ENCODE results near the gene PIK3R2.

The PIK3R2 gene

GRCh38 chr19:18191640-18192062 is 38.7 kb downstream of the PIK3R2 start:
- H3K4me3 ChIP-seq (ENCODE audit: low read depth, low read length): peak overlapping the region; percentile 57
- no peak for TF ChIP-seq CTCF (IDR thresholded peaks at IDR 0.05; ENCODE audit: low read depth, low read length)

GRCh38 chr19:18192673-18193387 is 39.9 kb downstream of the PIK3R2 start, which contains the start of gene MPV17L2:
Gene MPV17L2, plus strand, starts transcription at chr19:18193218. Its CDS starts 64 bp downstream, at chr19:18193282.
- peaks cover 12% of the 10 kb centered on the region for H3K4me1 ChIP-seq
- H3K27me3 ChIP-seq: no peaks in the 10 kb centered on the region
- H3K9me3 ChIP-seq: no peaks in the 10 kb centered on the region
- peak; percentile 99 for DNase-seq
- no peak for TF ChIP-seq CTCF (IDR thresholded peaks at IDR 0.05; ENCODE audit: low read depth, low read length)
- H3K4me3 ChIP-seq (ENCODE audit: low read depth, low read length): peak within 1 kb of the TSS; percentile 83
- H3K36me3 ChIP-seq: peaks cover 3% of the 10 kb centered on the region; the same call in 1 of the 2 replicates

More at GRCh38 chr19:18191640-18192062, 38.7 kb downstream of the PIK3R2 start:
- Histone ChIP-seq H3K27me3 (no peaks in the 10 kb centered on the region), H3K4me1 (peaks cover 12% of the 10 kb centered on the region), H3K36me3 (0 out of 2 replicates have a peak, but pooled peaks cover 3% of the 10 kb centered on the region), H3K9me3 (no peaks in the 10 kb centered on the region)
- DNase-seq: no peak

- no peak for DNase-seq
Measured at GRCh38 chr19:18193388-18194180, 40.6 kb downstream of the PIK3R2 start.

GRCh38 chr19:18194181-18194530 is 41.2 kb downstream of the PIK3R2 start:
- no peak for TF ChIP-seq CTCF (IDR thresholded peaks at IDR 0.05; ENCODE audit: low read depth, low read length)
- DNase-seq: no peak
- Histone ChIP-seq H3K36me3 (peaks cover 12% of the 10 kb centered on the region), H3K9me3 (no peaks in the 10 kb centered on the region), H3K27me3 (no peaks in the 10 kb centered on the region), H3K4me1 (peaks cover 12% of the 10 kb centered on the region), H3K4me3 (ENCODE audit: low read depth, low read length) (peak overlapping the region; percentile 83)

More at GRCh38 chr19:18193388-18194180, 40.6 kb downstream of the PIK3R2 start:
- H3K27me3 ChIP-seq: no peaks in the 10 kb centered on the region
- peaks cover 10% of the 10 kb centered on the region for H3K36me3 ChIP-seq
- peak overlapping the region; percentile 83 for H3K4me3 ChIP-seq (ENCODE audit: low read depth, low read length)
- no peak; the same call in 1 of the 2 replicates for TF ChIP-seq CTCF (IDR thresholded peaks at IDR 0.05; ENCODE audit: low read depth, low read length)
- peaks cover 12% of the 10 kb centered on the region for H3K4me1 ChIP-seq
- no peaks in the 10 kb centered on the region for H3K9me3 ChIP-seq

- no peak for TF ChIP-seq CTCF (IDR thresholded peaks at IDR 0.05; ENCODE audit: low read depth, low read length)
- Histone ChIP-seq H3K4me3 (ENCODE audit: low read depth, low read length) (peak overlapping the region; percentile 83), H3K4me1 (peaks cover 12% of the 10 kb centered on the region), H3K9me3 (no peaks in the 10 kb centered on the region), H3K36me3 (peaks cover 15% of the 10 kb centered on the region), H3K27me3 (no peaks in the 10 kb centered on the region)
- DNase-seq: peak; percentile 78
Measured at GRCh38 chr19:18194554-18195238, 41.7 kb downstream of the PIK3R2 start.

All from BE2C (cell line).